K562 (cell line): ENCODE results near the gene CTSL. TPM values are rescaled to one million over a fixed set of nuclear protein-coding genes. Genes with fewer than 3 reads are reported as not detected.

Experiments
- BHLHE40 ChIP-seq: IDR thresholded peaks from 2 replicates; pipeline ENCODE4 v1.6.1; 2011; ENCODE audit warnings: low read length, improper control_type of control experiment
- CCNT2 ChIP-seq: IDR thresholded peaks from 2 replicates; pipeline ENCODE4 v1.6.1; 2011; ENCODE audit warnings: borderline replicate concordance, low read depth, mild to moderate bottlenecking, moderate library complexity, mixed read lengths, low read length; ENCODE audit not compliant: insufficient read length; ENCODE audit errors: extremely low read depth
- CHD2 ChIP-seq: IDR thresholded peaks from 2 replicates; pipeline ENCODE4 v1.6.1; 2011; ENCODE audit warnings: low read depth, low read length
- CREM ChIP-seq: IDR thresholded peaks from 2 replicates; pipeline ENCODE4 v1.6.1; 2014; ENCODE audit warnings: antibody characterized with exemption, low read depth
- CUX1 ChIP-seq: fragments of 200-800 bp; sonication (Bioruptor generic); IDR thresholded peaks from 2 replicates; pipeline ENCODE4 v1.6.1; 2016; ENCODE audit warnings: missing genetic modification characterization, missing compliant biosample characterization
- E2F6 ChIP-seq, 2 experiments: IDR thresholded peaks; 2 replicates each; pipeline ENCODE4 v1.6.1; 2011; ENCODE audit warnings: borderline replicate concordance in 1 of 2, control low read depth in 1 of 2, low read depth in 1 of 2, low read length in 1 of 2, mild to moderate bottlenecking in 1 of 2, mixed read lengths in 1 of 2, moderate library complexity in 1 of 2; ENCODE audit not compliant: insufficient read depth in 1 of 2, insufficient read length in 1 of 2, poor library complexity in 1 of 2, severe bottlenecking in 1 of 2; ENCODE audit errors: extremely low read depth in 1 of 2
- ETS1 ChIP-seq: conservative IDR thresholded peaks from 2 replicates; pipeline ENCODE4 v1.6.1; 2011; ENCODE audit warnings: low read depth, mild to moderate bottlenecking, low read length; ENCODE audit not compliant: control insufficient read depth
- GABPA ChIP-seq: fragments of 200-800 bp; sonication (Bioruptor generic); conservative IDR thresholded peaks from 2 replicates; pipeline ENCODE4 v1.6.1; 2016; ENCODE audit warnings: low read depth, missing genetic modification characterization, missing compliant biosample characterization
- HCFC1 ChIP-seq: IDR thresholded peaks from 2 replicates; pipeline ENCODE4 v1.6.1; 2012; ENCODE audit warnings: low read depth, low read length, improper control_type of control experiment
- HOXB6 ChIP-seq: fragments of 250-450 bp; sonication (Bioruptor Pico); IDR thresholded peaks from 2 replicates; pipeline ENCODE4 v1.5.1; 2022; ENCODE audit warnings: mild to moderate bottlenecking, borderline replicate concordance
- HSF4 ChIP-seq: fragments of 250-450 bp; sonication (Bioruptor Pico); IDR thresholded peaks from 2 replicates; pipeline ENCODE4 v2.1.2; 2022; ENCODE audit warnings: mild to moderate bottlenecking, moderate library complexity, borderline replicate concordance
- NFE2 ChIP-seq: IDR thresholded peaks from 2 replicates; pipeline ENCODE4 v1.6.1; 2014; ENCODE audit warnings: antibody characterized with exemption, low read depth
- PTTG1 ChIP-seq: fragments of 450-650 bp; IDR thresholded peaks from 2 replicates; pipeline ENCODE4 v1.6.1; 2016; ENCODE audit warnings: low read depth, mild to moderate bottlenecking, missing genetic modification characterization, missing compliant biosample characterization
- SAP30 ChIP-seq: fragments of 200-600 bp; sonication (generic); IDR thresholded peaks from 2 replicates; pipeline ENCODE4 v1.6.1; 2012; ENCODE audit warnings: borderline replicate concordance, low read depth, mild to moderate bottlenecking, moderate library complexity, low read length, control low read depth, inconsistent platforms; ENCODE audit not compliant: insufficient read depth, poor library complexity, severe bottlenecking
- SNIP1 ChIP-seq: fragments of 450-650 bp; IDR thresholded peaks from 2 replicates; pipeline ENCODE4 v1.7.1; 2017; ENCODE audit warnings: low read depth, mild to moderate bottlenecking
- TAL1 ChIP-seq: fragments of 450-650 bp; IDR thresholded peaks from 2 replicates; pipeline ENCODE4 v1.6.1; 2016; ENCODE audit warnings: mild to moderate bottlenecking
- TCF15 ChIP-seq: fragments of 250-450 bp; sonication (Bioruptor Pico); IDR thresholded peaks from 2 replicates; pipeline ENCODE4 v1.8.0; 2022; ENCODE audit warnings: moderate library complexity, mild to moderate bottlenecking, inconsistent platforms
- ZC3H11A ChIP-seq: IDR thresholded peaks from 2 replicates; pipeline ENCODE4 v1.6.1; 2012; ENCODE audit warnings: low read depth, low read length, improper control_type of control experiment
- ZNF143 ChIP-seq: sonication (generic); formaldehyde crosslinking; IDR thresholded peaks from 2 replicates; pipeline ENCODE4 v1.9.0; 2022; ENCODE audit warnings: mild to moderate bottlenecking, missing genetic modification reagents
- ZNF197 ChIP-seq: fragments of 200-800 bp; sonication (Bioruptor generic); IDR thresholded peaks from 2 replicates; pipeline ENCODE4 v1.6.1; 2016; ENCODE audit warnings: low read depth, missing genetic modification characterization, missing compliant biosample characterization
- ZNF707 ChIP-seq: fragments of 250-450 bp; sonication (Bioruptor Pico); conservative IDR thresholded peaks from 2 replicates; pipeline ENCODE4 v1.8.0; 2022; ENCODE audit warnings: inconsistent platforms, mild to moderate bottlenecking, moderate library complexity
- polyA plus RNA-seq, 8 experiments: library from polyadenylated mRNA; depleted of rRNA in 4 of 8; stranded (reverse) in 5 of 8; unstranded in 3 of 8; fragments of >200 nt; fragmentation: Nextera tagmentation in 2 of 8; fragmentation: Illumina TruSeq in 1 of 8; extraction: Ambion mirVana in 2 of 8; extraction: Trizol in 1 of 8; gene quantifications; 2 replicates each; pipeline versions ENCODE4 v1.2.1 to v1.2.3, GENCODE V29; 2011 to 2014; ENCODE audit warnings: inconsistent platforms in 1 of 8, missing spikeins in 1 of 8
- total RNA-seq, 7 experiments: library from RNA; depleted of rRNA in 6 of 7; stranded (reverse); fragments of >200 nt in 6 of 7; fragmentation: Illumina TruSeq in 2 of 7; extraction: Trizol in 2 of 7; gene quantifications; 2 replicates each; pipeline versions ENCODE4 v1.2.1 to v1.2.3, GENCODE V29; 2011 to 2021; ENCODE audit warnings: low replicate concordance in 1 of 7

The CTSL gene
- total and polyA plus RNA-seq, 9 of the 15 experiments (the other 6 are each of a cell fraction or from before 2014, with no cell fraction given): 55.9 to 165 (median 93.7) TPM

- TF ChIP-seq CUX1 (CRISPR knock-in tag) (no peak), HCFC1 (no peak), ETS1 (no peak), PTTG1 (tag) (no peak), CREM (0 out of 2 replicates have a peak, but pooled peaks have one; percentile 45), GABPA (tag) (0 out of 2 replicates have a peak, but pooled peaks have one; percentile 15), NFE2 (peak; percentile 47; the same call in 1 of the 2 replicates), ZNF197 (CRISPR knock-in tag) (no peak), E2F6 (IDR thresholded peaks at IDR 0.05; ENCODE audit: borderline replicate concordance in 1 of 2, extremely low read depth in 1 of 2, insufficient read depth in 1 of 2, insufficient read length in 1 of 2, low read depth in 1 of 2, low read length in 1 of 2, poor library complexity in 1 of 2, severe bottlenecking in 1 of 2) (no peak), CCNT2 (peak; percentile 67), CHD2 (no peak), HSF4 (CRISPR knock-in tag) (no peak), TAL1 (peak; percentile 90), SNIP1 (no peak), TCF15 (CRISPR knock-in tag) (no peak), HOXB6 (CRISPR knock-in tag) (no peak), ZNF707 (CRISPR knock-in tag) (no peak), SAP30 (no peak), ZNF143 (CRISPR knock-in tag) (no peak), BHLHE40 (peak; percentile 14; the same call in 1 of the 2 replicates), ZC3H11A (no peak)
Measured at GRCh38 chr9:87714819-87715218, 11.1 kb upstream of the CTSL start (continued).
